Duodenal mucosa (tissue), 2 donors: ENCODE measurements around the gene TCP11.

Experiments used
- H3K27ac ChIP-seq: one replicate; pipeline ENCODE4 v1.7.0; 2013; ENCODE audit warnings: low read depth, low read length
- H3K27me3 ChIP-seq, 2 donors: one replicate each; pipeline ENCODE4 v1.7.0; 2013; ENCODE audit warnings: low read length in 2 of 2, control low read depth in 1 of 2; ENCODE audit not compliant: insufficient read depth in 2 of 2, control insufficient read depth in 1 of 2
- H3K36me3 ChIP-seq, 2 donors: one replicate each; pipeline ENCODE4 v1.7.0; 2013; ENCODE audit warnings: low read length in 2 of 2, control low read depth in 1 of 2; ENCODE audit not compliant: insufficient read depth in 2 of 2, control insufficient read depth in 1 of 2
- H3K4me1 ChIP-seq, 2 donors: one replicate each; pipeline ENCODE4 v1.7.0; 2013; ENCODE audit warnings: low read length in 2 of 2, control low read depth in 1 of 2; ENCODE audit not compliant: insufficient read depth in 2 of 2, control insufficient read depth in 1 of 2
- H3K4me3 ChIP-seq, 2 donors: one replicate each; pipeline ENCODE4 v1.7.0; 2013; ENCODE audit warnings: low read length in 2 of 2, low read depth in 1 of 2
- H3K9ac ChIP-seq, 2 donors: one replicate each; pipeline ENCODE4 v1.7.0; 2013; ENCODE audit warnings: low read length in 2 of 2, low read depth in 1 of 2
- H3K9me3 ChIP-seq, 2 donors: one replicate each; pipeline ENCODE4 v1.7.0; 2013; ENCODE audit warnings: low read length in 2 of 2, control low read depth in 1 of 2; ENCODE audit not compliant: control insufficient read depth in 1 of 2

The TCP11 gene

GRCh38 chr6:35141007-35141655 lies at the start of gene TCP11:
Gene TCP11, minus strand, starts transcription at chr6:35141339. Its CDS starts 469 bp downstream, at chr6:35140870.
- no peak within 1 kb of the TSS for H3K27ac ChIP-seq
- H3K4me3 ChIP-seq: peak within 1 kb of the TSS; percentile 22 to 43
- H3K9ac ChIP-seq: peak within 1 kb of the TSS in 1 of 2 donors; percentile 9
- H3K36me3 ChIP-seq: no peaks in the 10 kb centered on the region
- H3K27me3 ChIP-seq: no peaks in the 10 kb centered on the region
- H3K4me1 ChIP-seq: peaks cover 0 to 3% of the 10 kb centered on the region in 2 donors
- no peaks in the 10 kb centered on the region for H3K9me3 ChIP-seq

DNA sequence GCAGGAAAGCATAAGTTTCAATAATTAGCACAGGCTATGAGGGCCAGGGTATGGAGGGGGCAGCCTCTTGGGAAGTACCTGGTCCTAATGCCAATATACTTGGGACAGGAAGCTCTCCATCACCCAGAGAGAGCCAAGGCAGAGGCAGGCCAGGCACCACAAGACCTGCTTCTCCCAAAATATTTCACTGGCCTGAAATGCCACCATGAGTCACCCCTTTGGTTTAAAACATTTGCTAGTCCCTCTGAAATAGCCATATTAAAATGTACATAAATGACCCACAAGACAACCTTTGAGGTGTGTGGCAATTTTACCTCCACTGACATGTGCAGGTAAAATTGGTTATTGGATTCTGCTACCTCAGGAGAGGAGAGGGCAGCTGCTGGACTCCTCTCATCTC lies 49.2 kb upstream of the TCP11 start:
- Histone ChIP-seq H3K4me1 (no peaks in the 10 kb centered on the region), H3K27ac (no peak overlapping the region), H3K4me3 (no peak overlapping the region), H3K9ac (no peak overlapping the region), H3K9me3 (no peaks in the 10 kb centered on the region), H3K27me3 (no peaks in the 10 kb centered on the region), H3K36me3 (no peaks in the 10 kb centered on the region)

- Histone ChIP-seq H3K4me3 (no peak overlapping the region), H3K27me3 (no peaks in the 10 kb centered on the region), H3K27ac (no peak overlapping the region), H3K36me3 (no peaks in the 10 kb centered on the region), H3K4me1 (no peaks in the 10 kb centered on the region), H3K9me3 (no peaks in the 10 kb centered on the region), H3K9ac (no peak overlapping the region)
Measured at GRCh38 chr6:35188886-35189285, 47.7 kb upstream of the TCP11 start.

DNA sequence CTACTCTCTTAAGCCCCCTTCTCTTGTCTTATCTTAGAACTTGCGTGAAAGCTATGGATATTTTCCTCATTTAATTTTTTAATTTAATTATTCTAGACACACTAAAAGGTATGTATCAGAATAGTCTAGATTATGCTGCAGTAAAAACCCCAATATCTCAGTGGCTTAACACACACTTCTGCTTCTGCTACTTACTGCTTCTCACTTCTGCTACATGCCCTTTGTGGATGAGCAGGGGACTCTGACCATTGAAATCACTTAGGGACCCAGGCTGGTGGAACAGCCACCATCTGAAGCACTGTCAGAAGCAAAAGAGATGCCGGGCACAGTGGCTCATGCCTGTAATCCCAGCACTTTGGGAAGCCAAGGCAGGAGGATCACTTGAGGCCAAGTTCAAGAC lies 45.4 kb upstream of the TCP11 start:
- H3K9ac ChIP-seq: no peak overlapping the region
- H3K9me3 ChIP-seq: no peaks in the 10 kb centered on the region
- no peaks in the 10 kb centered on the region for H3K36me3 ChIP-seq
- H3K27me3 ChIP-seq: no peaks in the 10 kb centered on the region
- peaks cover 3 to 7% of the 10 kb centered on the region in 2 donors for H3K4me1 ChIP-seq
- H3K4me3 ChIP-seq: no peak overlapping the region
- H3K27ac ChIP-seq: no peak overlapping the region

DNA sequence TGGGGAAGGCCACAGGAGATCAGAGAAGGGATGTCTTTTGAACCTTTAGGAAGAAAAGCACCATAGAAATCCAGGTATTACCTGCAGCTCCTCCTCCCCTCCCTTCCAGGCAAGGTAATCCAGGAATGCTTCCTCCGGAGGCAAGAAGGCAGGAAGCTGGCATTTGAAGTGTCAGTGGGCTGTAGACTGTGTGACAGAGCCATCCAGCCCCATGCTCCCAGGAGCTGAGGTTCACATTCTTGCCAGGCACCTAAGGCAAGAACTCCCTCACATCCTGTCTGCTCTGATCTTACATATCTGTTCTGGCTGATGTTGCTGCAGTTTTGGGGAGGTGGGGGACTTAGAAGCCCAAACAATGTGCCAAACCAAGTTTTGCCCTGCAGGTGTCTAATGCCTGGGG lies 44.8 kb upstream of the TCP11 start:
- Histone ChIP-seq H3K27ac (no peak overlapping the region), H3K4me3 (no peak overlapping the region), H3K9me3 (no peaks in the 10 kb centered on the region), H3K27me3 (no peaks in the 10 kb centered on the region), H3K4me1 (peaks cover 5 to 10% of the 10 kb centered on the region in 2 donors), H3K9ac (no peak overlapping the region), H3K36me3 (no peaks in the 10 kb centered on the region)

- H3K36me3 ChIP-seq: no peaks in the 10 kb centered on the region
- H3K27me3 ChIP-seq: no peaks in the 10 kb centered on the region
- H3K4me1 ChIP-seq: peaks cover 5 to 10% of the 10 kb centered on the region in 2 donors
- H3K9me3 ChIP-seq: no peaks in the 10 kb centered on the region
- no peak overlapping the region for H3K4me3 ChIP-seq
- no peak overlapping the region for H3K9ac ChIP-seq
- no peak overlapping the region for H3K27ac ChIP-seq
Measured at GRCh38 chr6:35185302-35185681, 44.2 kb upstream of the TCP11 start.

- Histone ChIP-seq H3K4me1 (peaks cover 5 to 10% of the 10 kb centered on the region in 2 donors), H3K9me3 (no peaks in the 10 kb centered on the region), H3K36me3 (no peaks in the 10 kb centered on the region), H3K27me3 (no peaks in the 10 kb centered on the region), H3K27ac (no peak overlapping the region), H3K4me3 (no peak overlapping the region), H3K9ac (no peak overlapping the region)
Measured at GRCh38 chr6:35184580-35185301, 43.6 kb upstream of the TCP11 start.

DNA sequence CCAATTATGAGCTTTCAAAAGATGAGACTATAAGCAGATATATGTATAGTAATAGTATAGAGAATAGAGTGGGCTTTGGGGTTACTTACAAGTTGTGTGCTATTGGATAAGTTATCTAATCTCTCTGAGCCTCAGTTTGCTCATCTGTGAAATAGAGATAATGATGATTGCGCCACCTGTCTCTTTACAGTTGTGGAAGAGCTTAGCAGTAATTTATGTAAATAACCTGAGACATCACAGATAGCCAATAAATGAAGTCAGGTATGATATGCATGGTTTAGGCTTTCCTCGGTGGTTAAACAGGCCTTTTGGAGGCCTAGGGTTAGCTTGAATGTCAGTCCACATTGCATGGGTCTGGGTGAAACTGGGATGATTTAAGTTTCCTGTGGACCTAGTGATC lies 42.8 kb upstream of the TCP11 start:
- Histone ChIP-seq H3K27ac (no peak overlapping the region), H3K4me3 (no peak overlapping the region), H3K9me3 (no peaks in the 10 kb centered on the region), H3K4me1 (peaks cover 5 to 10% of the 10 kb centered on the region in 2 donors), H3K9ac (no peak overlapping the region), H3K27me3 (no peaks in the 10 kb centered on the region), H3K36me3 (no peaks in the 10 kb centered on the region)

- H3K27me3 ChIP-seq: no peaks in the 10 kb centered on the region
- H3K27ac ChIP-seq: no peak overlapping the region
- no peak overlapping the region for H3K9ac ChIP-seq
- H3K4me3 ChIP-seq: no peak overlapping the region
- peaks cover 5 to 10% of the 10 kb centered on the region in 2 donors for H3K4me1 ChIP-seq
- H3K36me3 ChIP-seq: no peaks in the 10 kb centered on the region
- no peaks in the 10 kb centered on the region for H3K9me3 ChIP-seq
Measured at GRCh38 chr6:35183281-35183680, 42.1 kb upstream of the TCP11 start.

- Histone ChIP-seq H3K4me3 (peak overlapping the region; percentile 41 to 43), H3K27ac (no peak overlapping the region), H3K9ac (no peak overlapping the region), H3K4me1 (peaks cover 5 to 10% of the 10 kb centered on the region in 2 donors), H3K36me3 (no peaks in the 10 kb centered on the region), H3K27me3 (no peaks in the 10 kb centered on the region), H3K9me3 (no peaks in the 10 kb centered on the region)
Measured at GRCh38 chr6:35181933-35182612, 40.9 kb upstream of the TCP11 start.
